CD4-positive, alpha-beta T cell (primary cell): ENCODE measurements around the gene DPP8. TPM values are rescaled to one million over a fixed set of nuclear protein-coding genes. Genes with fewer than 3 reads are reported as not detected.

ENCODE experiments used
- ATAC-seq: fragments of 200-7000 bp; cut with Tn5 transposase; one replicate; pipeline ENCODE4 v1.10.0; 2022; ENCODE audit warnings: mild to moderate bottlenecking; ENCODE audit not compliant: poor library complexity
- CTCF ChIA-PET: fragments of 350-600 bp; sonication (Branson Sonifier 250); formaldehyde crosslinking; loops from one replicate; lab custom pipeline; 2021; ENCODE audit warnings: antibody characterized with exemption, inconsistent platforms; lab: Charles Lee
- POLR2A ChIA-PET: fragments of 350-600 bp; sonication (Branson Sonifier 250); formaldehyde crosslinking; loops from one replicate; lab custom pipeline; 2021; ENCODE audit warnings: antibody characterized with exemption, inconsistent platforms; lab: Charles Lee
- DNase-seq, 14 experiments: peaks; one replicate each; pipeline ENCODE4 v3.0.0-alpha.2; 2013 to 2020; ENCODE audit warnings: mixed read lengths in 2 of 14
- H3K27ac ChIP-seq, 2 donors: one replicate each; pipeline versions ENCODE4 v1.5.1 to v1.7.0; 2013; ENCODE audit warnings: low read length in 2 of 2, low read depth in 1 of 2, mild to moderate bottlenecking in 1 of 2
- H3K27me3 ChIP-seq, 2 experiments: 1 replicate in 1 of 2; 2 replicates in 1 of 2; pipeline versions ENCODE4 v1.6.1 to v1.7.0; 2013; ENCODE audit warnings: low read length in 2 of 2, control low read depth in 1 of 2, mild to moderate bottlenecking in 1 of 2, moderate library complexity in 1 of 2; ENCODE audit not compliant: insufficient read depth in 2 of 2, control insufficient read depth in 1 of 2
- H3K36me3 ChIP-seq: one replicate; pipeline ENCODE4 v1.6.1; 2013; ENCODE audit warnings: low read length, control low read depth; ENCODE audit not compliant: insufficient read depth
- H3K4me1 ChIP-seq: one replicate; pipeline ENCODE4 v1.6.1; 2013; ENCODE audit warnings: low read length, control low read depth; ENCODE audit not compliant: insufficient read depth
- H3K4me3 ChIP-seq: one replicate; pipeline ENCODE4 v1.5.1; 2013; ENCODE audit warnings: mild to moderate bottlenecking, low read length, moderate library complexity
- H3K9me3 ChIP-seq, 2 experiments: 1 replicate in 1 of 2; 2 replicates in 1 of 2; pipeline versions ENCODE4 v1.6.1 to v1.7.0; 2013; ENCODE audit warnings: low read length in 2 of 2, mild to moderate bottlenecking in 2 of 2, control low read depth in 1 of 2, moderate library complexity in 1 of 2; ENCODE audit not compliant: control insufficient read depth in 1 of 2, insufficient read depth in 1 of 2
- H3K27ac Mint-ChIP-seq: one replicate; pipeline ENCODE4 v1.8.0; 2020; ENCODE audit warnings: mixed read lengths
- H3K27me3 Mint-ChIP-seq: one replicate; pipeline ENCODE4 v1.8.0; 2021; ENCODE audit warnings: mixed read lengths
- H3K36me3 Mint-ChIP-seq: one replicate; pipeline ENCODE4 v1.8.0; 2021; ENCODE audit warnings: low read depth, mixed read lengths
- H3K4me1 Mint-ChIP-seq: one replicate; pipeline ENCODE4 v1.8.0; 2021; ENCODE audit warnings: low read depth, mixed read lengths
- H3K4me3 Mint-ChIP-seq: one replicate; pipeline ENCODE4 v1.8.0; 2020; ENCODE audit warnings: mild to moderate bottlenecking, mixed read lengths
- H3K9me3 Mint-ChIP-seq: one replicate; pipeline ENCODE4 v1.8.0; 2020; ENCODE audit warnings: mixed read lengths
- CTCF ChIP-seq: fragments of 200-600 bp; IDR thresholded peaks from one replicate; pipeline ENCODE4 v1.8.0; 2022; ENCODE audit warnings: antibody characterized with exemption, mild to moderate bottlenecking
- intact Hi-C, 2 experiments: fragments of 100-400 bp; cut with DNase I in 1 of 2; cut with micrococcal nuclease in 1 of 2; formaldehyde crosslinking; loops; one replicate each; pipeline versions ENCODE4 v1.15.1 to v1.9.0; 2023 to 2025; cut with DNase I, micrococcal nuclease
- total RNA-seq, 174 experiments: library from RNA in 2 of 174; stranded (reverse) in 2 of 174; gene quantifications; one replicate each; pipeline ENCODE4 v1.2.3 and lab custom pipeline; 2021 to 2026

Gene DPP8
- total RNA-seq, 2 experiments from 2014 or later: 41.2 to 45.4 TPM

GRCh38 chr15:65418596-65418995 lies 98.9 kb downstream of the DPP8 start:
- H3K9me3 Mint-ChIP-seq: no peaks in the 10 kb centered on the region
- peaks cover 0 to 3% of the 10 kb centered on the region in 2 experiments for H3K9me3 ChIP-seq
- peaks cover 17% of the 10 kb centered on the region for H3K4me1 ChIP-seq
- TF ChIP-seq CTCF: no peak
- no peaks in the 10 kb centered on the region for H3K36me3 Mint-ChIP-seq
- ATAC-seq: no peak
- intact Hi-C loops: no loop called here
- no peak overlapping the region for H3K4me3 Mint-ChIP-seq
- H3K27ac ChIP-seq: no peak overlapping the region
- H3K27ac Mint-ChIP-seq: no peak overlapping the region
- H3K36me3 ChIP-seq: no peaks in the 10 kb centered on the region
- no peak overlapping the region for H3K4me3 ChIP-seq
- H3K27me3 ChIP-seq: peaks cover 35 to 39% of the 10 kb centered on the region in 2 experiments
- ChIA-PET POLR2A (no interaction called here), CTCF (no interaction called here)
- DNase-seq: no peak
- H3K27me3 Mint-ChIP-seq: peaks cover 60% of the 10 kb centered on the region
- peaks cover 12% of the 10 kb centered on the region for H3K4me1 Mint-ChIP-seq

DNA sequence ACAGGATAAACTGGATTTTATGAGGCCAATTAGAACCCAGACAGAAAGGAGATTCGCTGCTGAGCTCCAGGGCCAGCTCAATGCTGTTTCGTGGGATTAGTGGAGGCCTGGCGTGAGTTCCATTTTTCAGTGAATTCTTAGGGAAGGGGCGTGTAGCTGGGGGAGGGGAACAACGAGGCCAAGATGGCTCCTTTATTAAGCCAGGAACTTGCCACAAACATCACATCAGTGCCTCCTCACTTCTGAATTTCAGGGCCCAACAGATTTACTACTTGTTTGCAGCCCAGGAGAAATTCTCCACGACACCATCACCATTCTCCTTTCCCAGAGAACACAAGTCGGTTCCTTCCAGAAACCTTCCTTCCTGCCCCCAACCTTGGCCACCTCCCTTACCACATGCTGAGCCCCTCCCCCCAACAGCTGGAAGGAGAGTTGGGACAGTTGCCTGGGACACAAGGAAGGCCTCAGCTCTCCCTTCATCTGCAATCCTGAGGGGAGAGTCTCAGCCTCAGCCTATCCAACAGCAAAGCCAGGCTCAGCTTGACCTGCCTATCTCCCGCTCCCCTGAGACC lies 100.6 kb downstream of the DPP8 start:
- Histone ChIP-seq H3K36me3 (no peaks in the 10 kb centered on the region), H3K4me3 (no peak overlapping the region), H3K27ac (no peak overlapping the region), H3K27me3 (peaks cover 25 to 28% of the 10 kb centered on the region in 2 experiments), H3K4me1 (peaks cover 11% of the 10 kb centered on the region), H3K9me3 (no peaks in the 10 kb centered on the region)
- Mint-ChIP-seq H3K27ac (no peak overlapping the region), H3K27me3 (peaks cover 48% of the 10 kb centered on the region), H3K4me1 (peaks cover 2% of the 10 kb centered on the region), H3K9me3 (no peaks in the 10 kb centered on the region), H3K4me3 (no peak overlapping the region), H3K36me3 (no peaks in the 10 kb centered on the region)
- DNase-seq (no peak), ATAC-seq (no peak)
- no peak for TF ChIP-seq CTCF
- ChIA-PET POLR2A (no interaction called here), CTCF (no interaction called here)
- intact Hi-C loops: no loop called here

GRCh38 chr15:65414841-65415621 lies 102.5 kb downstream of the DPP8 start:
- Mint-ChIP-seq H3K27ac (no peak overlapping the region), H3K4me3 (no peak overlapping the region), H3K9me3 (no peaks in the 10 kb centered on the region), H3K4me1 (no peaks in the 10 kb centered on the region), H3K36me3 (no peaks in the 10 kb centered on the region), H3K27me3 (peaks cover 44% of the 10 kb centered on the region)
- H3K4me1 ChIP-seq: no peaks in the 10 kb centered on the region
- ATAC-seq (no peak), DNase-seq (no peak)
- no peak overlapping the region for H3K27ac ChIP-seq
- no peaks in the 10 kb centered on the region for H3K9me3 ChIP-seq
- ChIA-PET POLR2A (no interaction called here), CTCF (no interaction called here)
- no peak for TF ChIP-seq CTCF
- H3K36me3 ChIP-seq: no peaks in the 10 kb centered on the region
- intact Hi-C loops: no loop called here
- no peak overlapping the region for H3K4me3 ChIP-seq
- H3K27me3 ChIP-seq: peaks cover 9 to 11% of the 10 kb centered on the region in 2 experiments
